ENCODE results near the gene FEM1B.

DNA sequence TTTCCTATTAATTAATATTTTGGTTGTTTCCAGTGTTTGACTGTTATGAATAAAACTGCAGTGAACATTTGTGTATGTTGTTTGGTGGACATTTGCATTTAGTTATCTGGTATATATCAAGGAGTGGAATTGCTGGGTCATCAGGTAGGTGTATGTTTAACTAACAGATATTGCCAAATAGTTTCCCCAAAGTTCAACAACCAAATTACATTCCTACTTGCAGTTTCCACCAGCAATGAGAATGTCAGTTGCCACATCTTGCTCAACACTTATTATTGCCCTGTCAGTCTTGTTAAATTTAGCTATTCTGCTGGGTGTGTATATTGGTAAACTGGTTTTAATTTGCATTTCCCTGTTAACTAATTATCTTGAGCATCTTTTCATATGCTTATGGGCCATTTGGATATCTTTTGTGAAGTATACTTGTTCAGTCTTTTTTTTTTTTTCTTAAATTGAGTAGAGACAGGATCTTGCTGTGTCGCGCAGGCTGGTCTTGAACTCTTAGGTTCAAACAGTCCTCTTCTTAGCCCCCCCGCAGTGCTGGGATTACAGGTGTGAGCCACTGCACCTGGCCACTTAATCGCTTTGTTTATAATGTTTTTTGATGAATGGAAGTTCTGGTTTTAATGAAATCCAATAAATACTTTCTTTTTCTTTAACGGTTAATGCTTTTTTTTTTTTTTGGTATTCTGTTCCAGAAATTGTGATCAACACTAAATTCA is 7.9 kb downstream of the FEM1B start:
- TF ChIP-seq, protein P1, sequence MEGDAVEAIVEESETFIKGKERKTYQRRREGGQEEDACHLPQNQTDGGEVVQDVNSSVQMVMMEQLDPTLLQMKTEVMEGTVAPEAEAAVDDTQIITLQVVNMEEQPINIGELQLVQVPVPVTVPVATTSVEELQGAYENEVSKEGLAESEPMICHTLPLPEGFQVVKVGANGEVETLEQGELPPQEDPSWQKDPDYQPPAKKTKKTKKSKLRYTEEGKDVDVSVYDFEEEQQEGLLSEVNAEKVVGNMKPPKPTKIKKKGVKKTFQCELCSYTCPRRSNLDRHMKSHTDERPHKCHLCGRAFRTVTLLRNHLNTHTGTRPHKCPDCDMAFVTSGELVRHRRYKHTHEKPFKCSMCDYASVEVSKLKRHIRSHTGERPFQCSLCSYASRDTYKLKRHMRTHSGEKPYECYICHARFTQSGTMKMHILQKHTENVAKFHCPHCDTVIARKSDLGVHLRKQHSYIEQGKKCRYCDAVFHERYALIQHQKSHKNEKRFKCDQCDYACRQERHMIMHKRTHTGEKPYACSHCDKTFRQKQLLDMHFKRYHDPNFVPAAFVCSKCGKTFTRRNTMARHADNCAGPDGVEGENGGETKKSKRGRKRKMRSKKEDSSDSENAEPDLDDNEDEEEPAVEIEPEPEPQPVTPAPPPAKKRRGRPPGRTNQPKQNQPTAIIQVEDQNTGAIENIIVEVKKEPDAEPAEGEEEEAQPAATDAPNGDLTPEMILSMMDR (conservative IDR thresholded peaks at IDR 0.05; ENCODE audit: low read length): no peak
- TF ChIP-seq EZH2phosphoT487 (IDR thresholded peaks at IDR 0.05; ENCODE audit: borderline replicate concordance, low read depth, low read length): no peak

All from OCI-LY7 (cell line).